HG03108 (cell line): ENCODE measurements around the gene FKBP15.
"Not testable (repeated sequence)": the region's sequence is repeated elsewhere in the genome, so short reads cannot be mapped to it uniquely, and the experiment has no call there.

Experiments used
- ATAC-seq: cut with Tn5 transposase; IDR thresholded peaks from one replicate; pipeline ENCODE4 v1.9.1; 2021; ENCODE audit warnings: moderate library complexity; ENCODE audit not compliant: unreplicated experiment

Gene FKBP15, protein sequence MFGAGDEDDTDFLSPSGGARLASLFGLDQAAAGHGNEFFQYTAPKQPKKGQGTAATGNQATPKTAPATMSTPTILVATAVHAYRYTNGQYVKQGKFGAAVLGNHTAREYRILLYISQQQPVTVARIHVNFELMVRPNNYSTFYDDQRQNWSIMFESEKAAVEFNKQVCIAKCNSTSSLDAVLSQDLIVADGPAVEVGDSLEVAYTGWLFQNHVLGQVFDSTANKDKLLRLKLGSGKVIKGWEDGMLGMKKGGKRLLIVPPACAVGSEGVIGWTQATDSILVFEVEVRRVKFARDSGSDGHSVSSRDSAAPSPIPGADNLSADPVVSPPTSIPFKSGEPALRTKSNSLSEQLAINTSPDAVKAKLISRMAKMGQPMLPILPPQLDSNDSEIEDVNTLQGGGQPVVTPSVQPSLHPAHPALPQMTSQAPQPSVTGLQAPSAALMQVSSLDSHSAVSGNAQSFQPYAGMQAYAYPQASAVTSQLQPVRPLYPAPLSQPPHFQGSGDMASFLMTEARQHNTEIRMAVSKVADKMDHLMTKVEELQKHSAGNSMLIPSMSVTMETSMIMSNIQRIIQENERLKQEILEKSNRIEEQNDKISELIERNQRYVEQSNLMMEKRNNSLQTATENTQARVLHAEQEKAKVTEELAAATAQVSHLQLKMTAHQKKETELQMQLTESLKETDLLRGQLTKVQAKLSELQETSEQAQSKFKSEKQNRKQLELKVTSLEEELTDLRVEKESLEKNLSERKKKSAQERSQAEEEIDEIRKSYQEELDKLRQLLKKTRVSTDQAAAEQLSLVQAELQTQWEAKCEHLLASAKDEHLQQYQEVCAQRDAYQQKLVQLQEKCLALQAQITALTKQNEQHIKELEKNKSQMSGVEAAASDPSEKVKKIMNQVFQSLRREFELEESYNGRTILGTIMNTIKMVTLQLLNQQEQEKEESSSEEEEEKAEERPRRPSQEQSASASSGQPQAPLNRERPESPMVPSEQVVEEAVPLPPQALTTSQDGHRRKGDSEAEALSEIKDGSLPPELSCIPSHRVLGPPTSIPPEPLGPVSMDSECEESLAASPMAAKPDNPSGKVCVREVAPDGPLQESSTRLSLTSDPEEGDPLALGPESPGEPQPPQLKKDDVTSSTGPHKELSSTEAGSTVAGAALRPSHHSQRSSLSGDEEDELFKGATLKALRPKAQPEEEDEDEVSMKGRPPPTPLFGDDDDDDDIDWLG

DNA sequence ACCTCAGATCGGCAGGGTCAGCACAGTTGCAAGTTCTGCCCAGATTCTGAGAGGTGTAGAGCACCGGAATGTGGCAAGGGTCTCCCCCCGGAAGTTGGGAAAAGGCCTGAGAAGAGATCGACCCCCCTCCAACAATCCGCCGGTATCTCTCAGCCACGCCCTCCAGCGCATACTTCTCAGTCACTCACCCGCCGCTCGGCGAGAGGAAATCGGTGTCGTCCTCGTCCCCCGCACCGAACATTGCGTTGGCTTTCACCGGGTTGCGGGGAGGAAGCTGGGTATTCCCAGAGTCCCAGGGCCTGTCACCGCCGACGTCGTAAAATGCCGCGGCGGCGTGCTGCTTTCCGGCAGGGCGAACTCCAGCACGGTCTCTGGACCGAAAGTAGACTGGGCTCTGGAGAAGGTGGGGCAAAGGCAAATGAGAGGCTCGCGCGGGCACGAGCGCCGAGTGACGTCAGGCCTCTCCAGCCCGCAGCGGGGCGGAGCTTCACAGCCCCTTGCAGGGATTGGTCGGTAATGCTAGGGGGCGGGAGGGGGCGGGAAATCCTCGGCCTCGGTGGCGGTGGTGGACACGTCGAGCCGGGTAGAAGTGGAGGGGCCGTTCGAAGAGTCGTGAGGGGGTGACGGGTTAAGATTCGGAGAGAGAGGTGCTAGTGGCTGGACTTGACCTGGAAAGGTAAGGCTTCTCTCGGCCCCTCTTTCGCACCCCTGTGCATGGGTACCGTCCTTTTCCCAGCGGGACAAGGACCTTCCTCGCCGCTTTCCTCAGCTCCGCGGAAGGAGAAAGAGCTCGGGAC is at the start of gene FKBP15, which contains the start of gene SLC31A1:
TSS of gene FKBP15 (minus strand) at position 275 of the 797 bp plus-strand sequence. CDS start at position 241, 34 bp downstream.
TSS of gene SLC31A1 (plus strand) at position 542 of the 797 bp plus-strand sequence. CDS start 34,605 bp downstream, outside the sequence.
- peak; percentile 86 for ATAC-seq

DNA sequence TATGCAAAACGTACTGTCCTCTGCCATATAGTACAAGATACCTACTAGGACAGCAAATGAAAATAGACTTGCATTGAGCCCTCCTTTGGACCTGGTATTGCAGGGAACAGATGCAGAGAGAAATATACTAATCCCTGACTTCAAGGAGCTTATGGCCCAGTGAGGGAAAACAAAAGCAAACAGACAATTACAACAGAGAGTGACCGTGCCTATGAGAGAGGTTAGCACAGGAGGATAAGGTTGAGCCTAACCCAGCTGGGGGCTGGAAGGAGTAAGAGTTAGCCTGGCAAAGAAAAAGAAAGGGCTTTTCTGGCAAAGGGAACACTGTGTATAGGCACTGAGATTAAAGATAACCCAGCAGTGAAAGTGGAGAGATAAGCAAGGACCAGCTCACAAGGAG is 48.8 kb upstream of the FKBP15 start:
- no peak for ATAC-seq

DNA sequence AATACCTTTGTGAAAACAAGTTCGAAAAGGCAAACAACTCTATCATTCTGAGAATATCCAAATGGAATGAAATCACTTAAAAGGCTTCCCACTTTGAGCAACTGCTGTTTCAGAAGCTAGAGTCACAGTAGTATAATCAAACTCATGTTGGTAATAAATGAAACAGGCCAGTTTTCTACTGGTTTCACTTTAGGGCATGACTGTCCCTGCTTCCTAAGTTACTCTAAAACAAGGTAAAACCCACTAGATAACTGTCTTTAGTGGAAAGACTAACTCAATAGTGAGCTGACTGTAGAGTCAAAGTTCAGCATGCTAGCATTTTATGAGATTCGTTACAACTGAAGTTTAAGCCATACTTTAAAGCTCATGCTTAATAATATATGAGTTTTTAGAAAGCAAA is 48.3 kb upstream of the FKBP15 start:
- no peak for ATAC-seq

DNA sequence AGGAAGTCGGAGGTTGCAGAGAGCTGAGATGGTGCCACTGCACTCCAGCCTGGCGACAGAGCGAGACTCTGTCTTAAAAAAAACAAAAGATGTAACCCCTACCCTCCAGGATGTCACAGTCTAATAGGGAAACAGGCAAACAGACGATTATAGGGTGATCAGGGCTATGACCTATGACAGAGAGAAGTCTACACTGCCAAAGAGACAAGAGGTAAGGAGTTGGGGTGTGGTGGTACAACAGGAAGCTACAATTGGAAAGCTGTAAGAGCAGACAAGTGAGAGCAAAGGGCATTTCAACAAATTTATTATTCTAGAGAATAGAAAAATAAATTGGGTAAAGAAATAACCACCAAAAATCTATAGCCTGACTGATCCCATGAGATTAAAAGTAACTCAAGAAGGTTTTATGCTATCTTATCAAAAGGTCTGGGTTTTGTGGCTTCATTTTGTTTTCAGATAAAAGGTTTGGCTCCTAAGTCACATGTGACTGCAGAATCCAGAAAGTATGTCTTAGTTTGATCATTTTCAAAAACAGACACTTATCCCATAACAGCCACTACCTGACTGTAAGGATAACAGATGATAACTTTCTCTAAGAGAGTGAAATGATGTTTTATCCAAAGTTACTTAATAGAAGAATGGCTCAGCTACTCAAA is 47.0 kb upstream of the FKBP15 start:
- no peak for ATAC-seq

DNA sequence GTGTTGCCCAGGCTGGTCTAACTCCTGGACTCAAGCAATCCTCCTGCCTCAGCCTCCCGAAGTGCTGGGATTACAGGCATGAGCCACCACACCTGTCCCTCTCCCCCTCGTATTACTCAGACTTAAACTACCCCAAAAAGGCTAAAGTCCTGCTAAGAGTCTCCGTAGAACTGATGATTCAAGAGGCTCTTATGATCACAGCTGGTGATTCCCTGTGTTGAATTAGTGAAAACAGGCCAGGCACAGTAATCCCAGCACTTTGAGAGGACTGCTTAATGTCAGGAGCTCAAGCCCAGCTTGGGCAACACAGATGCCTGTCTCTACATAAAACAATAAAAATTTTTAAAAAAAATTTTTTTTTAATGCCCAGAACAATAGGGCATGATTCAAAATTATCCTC is 45.1 kb upstream of the FKBP15 start:
- no peak for ATAC-seq

DNA sequence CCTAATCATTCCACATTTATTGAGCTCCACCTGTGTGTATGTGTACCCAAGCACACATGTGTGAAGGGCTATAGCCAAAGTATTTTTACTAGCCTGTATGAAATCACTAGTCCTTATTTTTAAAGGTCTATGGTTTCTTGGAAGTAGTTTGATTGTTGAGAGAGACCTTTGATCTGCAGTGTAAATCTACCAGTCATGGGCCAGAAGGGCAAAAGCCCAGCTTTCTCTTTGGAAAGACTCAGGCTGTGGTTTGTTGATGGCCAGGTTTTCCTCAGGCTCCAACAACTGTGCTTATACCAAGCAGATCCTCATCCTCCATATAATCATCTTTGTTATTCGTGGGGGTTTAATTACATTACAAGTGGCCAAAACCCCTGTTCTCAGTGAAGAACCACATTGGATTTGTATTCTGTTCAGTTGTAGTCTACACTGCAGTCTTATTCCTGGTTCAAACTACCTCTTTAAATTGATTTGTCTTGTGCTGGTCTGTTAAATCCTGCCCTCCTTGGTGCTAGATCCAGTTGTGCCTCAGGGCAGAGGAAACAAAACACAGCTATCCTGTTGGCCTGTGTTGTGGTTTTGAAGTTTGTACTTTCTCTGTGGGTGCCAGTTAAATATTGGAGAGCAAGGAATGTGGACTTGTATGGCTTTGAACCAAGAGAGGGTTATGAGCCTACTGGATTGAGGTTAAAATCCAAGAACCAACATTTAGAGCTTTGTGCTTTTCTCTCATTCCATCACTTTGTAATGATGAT is 41.0 kb upstream of the FKBP15 start:
- no peak for ATAC-seq

DNA sequence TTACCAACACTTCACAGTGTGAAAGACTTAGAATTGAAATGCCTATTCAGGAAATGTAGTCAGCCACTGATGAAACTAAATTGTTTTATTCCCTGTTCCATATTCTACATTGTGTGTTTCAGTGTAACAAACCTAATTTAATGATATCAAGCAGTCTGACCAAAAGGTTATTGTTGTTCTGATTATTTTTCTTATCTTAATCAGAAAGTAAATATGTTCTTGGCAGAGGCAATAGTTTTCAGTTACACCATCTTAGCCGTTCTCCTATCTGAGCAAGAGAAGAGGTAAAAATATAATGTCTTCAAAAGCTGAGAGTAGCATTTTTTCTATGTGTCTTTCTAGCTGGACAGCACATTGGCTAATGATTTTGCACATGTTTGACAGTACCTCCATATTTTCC is 37.2 kb upstream of the FKBP15 start:
- no peak for ATAC-seq

DNA sequence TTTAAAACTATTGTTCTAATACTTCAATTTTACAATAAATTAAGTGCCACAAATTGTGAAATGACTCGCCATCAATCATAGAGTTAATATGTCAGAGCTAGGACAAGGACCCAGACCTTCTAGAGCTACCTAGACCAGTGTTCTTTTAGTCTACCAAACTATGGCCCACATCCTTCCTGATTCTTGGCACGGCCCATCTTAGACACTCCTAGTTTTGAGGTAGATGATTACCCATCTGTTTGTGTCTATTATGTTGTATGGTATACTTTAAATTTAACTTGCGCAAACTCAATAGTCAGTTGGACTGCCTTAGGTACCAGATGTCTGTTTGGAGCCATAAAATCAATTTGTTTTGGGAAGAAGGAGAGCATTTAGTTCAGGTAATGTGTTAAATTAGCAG is 36.8 kb upstream of the FKBP15 start:
- no peak for ATAC-seq

DNA sequence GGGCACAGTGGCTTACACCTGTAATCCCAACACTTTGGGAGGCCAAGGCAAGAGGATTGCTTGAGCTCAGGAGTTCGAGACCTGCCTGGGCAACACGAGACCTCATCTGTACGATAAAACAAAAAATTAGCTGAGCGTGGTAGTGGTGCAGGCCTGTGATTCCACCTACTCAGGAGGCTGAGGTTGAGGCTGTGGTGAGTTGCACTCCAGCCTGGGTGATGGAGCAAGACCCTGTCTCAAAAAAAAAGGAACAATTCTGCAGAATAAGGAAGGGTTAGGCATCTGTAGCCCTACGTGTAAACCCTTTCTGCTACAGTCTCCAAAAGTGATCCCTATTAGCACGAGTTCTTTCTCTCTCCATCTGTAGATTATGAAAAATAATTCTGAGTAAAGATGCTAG is 34.4 kb upstream of the FKBP15 start:
- ATAC-seq: no peak

DNA sequence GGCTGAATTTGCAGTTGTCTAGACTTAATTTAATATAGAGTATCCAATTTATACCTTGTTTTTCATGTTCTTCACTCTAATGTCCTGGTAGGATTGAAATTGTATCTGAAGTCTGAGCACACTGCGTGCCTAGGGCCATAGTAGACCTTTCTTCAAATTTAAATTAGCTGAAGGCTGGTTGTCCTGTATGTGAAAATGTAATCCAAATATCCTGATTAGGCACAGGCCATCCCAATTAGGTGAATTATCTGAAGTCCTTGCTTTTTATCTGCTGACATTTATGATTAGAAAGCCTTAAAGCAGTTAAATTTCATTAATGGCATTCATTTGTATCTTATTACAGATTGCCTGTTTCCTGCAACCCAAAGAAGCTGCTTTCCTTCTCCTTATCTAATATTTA is 33.9 kb upstream of the FKBP15 start:
- no peak for ATAC-seq

DNA sequence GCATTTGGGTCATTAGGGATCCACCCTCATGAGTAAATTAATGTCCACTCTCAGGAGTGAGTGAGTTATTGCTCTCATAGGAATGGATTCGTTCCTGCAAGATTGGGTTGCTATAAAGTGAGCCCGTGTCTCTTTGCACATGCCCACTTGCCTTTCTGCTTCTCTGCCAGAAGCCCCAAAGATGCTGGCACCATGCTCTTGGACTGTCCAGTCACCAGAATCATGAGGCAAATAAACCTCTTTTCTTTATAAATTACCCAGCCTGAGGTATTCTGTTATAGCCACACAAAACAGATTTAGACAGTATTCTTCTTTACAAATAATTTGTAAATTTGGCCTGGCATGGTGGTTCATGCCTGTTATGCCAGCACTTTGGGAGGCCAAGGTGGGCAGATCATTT is 29.7 kb upstream of the FKBP15 start:
- no peak for ATAC-seq

DNA sequence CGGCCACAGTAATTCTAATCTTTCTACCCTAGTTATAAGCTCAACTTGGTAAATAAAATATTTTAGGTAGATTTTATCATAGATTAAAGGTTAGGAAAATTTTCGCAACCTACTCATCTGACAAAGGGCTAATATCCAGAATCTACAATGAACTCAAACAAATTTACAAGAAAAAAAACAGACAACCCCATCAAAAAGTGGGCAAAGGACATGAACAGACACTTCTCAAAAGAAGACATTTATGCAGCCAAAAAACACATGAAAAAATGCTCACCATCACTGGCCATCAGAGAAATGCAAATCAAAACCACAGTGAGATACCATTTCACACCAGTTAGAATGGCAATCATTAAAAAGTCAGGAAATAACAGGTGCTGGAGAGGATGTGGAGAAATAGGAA is 28.6 kb upstream of the FKBP15 start:
- ATAC-seq: not testable (repeated sequence)

DNA sequence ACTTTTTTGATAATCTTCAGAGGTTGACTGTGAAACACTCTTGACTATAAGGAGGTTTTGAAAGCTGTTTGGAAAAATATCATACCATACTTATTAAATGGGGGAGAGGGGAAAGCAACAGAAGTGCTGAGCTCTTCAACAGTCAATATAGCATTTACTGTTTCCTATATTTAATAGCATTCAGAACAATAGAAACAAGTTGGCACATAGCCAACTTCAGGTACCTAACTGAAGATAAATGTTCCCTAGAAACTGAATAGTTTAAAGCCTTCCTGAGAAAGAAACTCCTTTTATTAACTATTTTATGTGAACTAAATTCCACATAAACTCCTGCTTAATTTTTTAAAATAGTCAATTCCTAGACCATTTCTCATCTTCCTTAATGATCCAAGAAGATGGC is 26.6 kb upstream of the FKBP15 start:
- ATAC-seq: no peak

DNA sequence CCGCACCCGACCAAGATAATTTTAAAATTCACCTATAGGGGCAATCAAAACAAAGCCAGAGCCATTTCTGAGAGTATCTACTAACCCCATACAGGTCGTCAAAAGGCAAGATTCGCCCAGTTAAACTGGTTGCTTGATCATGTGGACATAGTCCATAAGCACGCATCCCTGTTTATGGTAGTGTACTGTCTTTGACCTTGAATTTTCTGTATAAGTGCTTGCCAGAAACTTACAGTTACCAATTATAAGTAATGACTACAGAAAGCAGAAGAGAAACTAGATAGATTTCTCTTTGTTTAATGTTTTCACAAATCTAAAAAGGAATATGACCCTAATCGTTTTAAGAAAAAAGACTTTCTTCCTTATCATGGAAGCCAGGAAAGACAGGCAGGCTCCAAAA is 25.9 kb upstream of the FKBP15 start:
- no peak for ATAC-seq

DNA sequence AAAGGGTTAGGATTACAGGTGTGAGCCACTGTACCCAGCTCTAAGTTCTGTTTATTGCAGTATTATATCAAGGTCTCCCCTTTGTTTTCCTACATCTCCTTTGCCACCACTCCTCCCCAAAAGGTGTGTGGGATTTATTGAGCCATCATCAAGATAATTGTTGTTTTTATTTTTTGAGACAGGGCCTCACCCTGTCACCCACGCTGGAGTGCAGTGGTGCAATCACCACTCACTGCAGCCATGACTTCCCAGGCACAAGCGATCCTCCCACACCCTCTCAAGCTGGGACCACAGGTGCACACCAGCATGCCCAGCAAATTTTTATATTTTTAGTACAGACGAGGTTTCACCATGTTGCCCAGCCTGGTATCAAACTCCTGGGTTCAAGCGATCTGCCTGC is 24.8 kb upstream of the FKBP15 start:
- ATAC-seq: no peak

DNA sequence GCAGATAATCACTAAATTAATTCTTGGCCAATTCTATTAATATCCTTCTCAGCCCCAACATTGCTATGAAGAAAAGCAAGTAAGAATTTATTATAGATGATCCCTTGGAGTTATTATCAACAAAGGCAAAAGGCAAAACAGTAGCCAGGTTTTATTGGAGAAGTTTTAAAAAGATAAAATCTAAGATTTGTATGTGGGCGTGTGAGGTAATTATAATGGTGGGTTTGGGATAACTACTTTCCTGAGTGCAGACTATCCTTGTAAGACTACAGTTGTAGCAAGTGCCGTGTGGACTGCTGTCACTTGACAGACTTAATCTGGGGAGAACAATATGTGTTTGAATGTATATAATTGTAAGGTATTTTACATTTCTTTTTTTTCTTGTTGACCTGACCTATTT is 23.5 kb upstream of the FKBP15 start:
- ATAC-seq: no peak

DNA sequence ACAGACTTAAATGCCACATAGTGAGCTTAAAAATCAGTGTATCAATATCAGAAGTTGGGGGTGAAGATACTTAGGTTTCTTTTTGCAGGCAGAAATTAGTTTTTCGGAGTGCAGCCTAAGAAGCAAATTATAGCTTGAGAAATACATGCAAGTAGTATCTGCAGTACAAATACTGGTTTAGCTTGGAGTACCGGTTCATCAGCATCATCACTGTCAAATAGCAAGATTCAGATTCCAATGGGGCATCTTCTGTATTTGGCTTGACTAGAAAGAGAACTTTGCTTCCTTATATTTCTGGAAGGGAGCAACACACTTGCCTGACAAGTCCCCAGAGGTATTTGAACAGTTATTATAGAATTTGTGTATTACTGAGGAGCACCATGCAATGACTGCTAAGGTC is 20.1 kb upstream of the FKBP15 start:
- ATAC-seq: no peak

DNA sequence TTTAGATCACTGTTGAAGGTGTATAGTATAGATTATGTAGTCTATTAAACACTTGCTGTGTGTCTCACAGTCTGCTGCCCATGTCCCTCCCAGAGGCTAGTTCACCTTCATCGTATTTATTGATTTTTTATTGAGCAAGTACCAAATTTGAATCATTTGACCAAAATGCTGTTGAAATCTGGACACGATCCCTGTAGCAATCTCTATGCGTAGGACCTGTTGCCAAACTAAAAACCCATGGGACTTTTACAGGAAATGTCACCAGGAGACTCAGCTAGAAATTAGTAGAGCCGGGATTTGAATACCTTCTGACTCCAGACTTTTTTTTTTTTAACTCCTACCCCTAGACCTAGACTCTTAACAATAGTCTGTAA is 17.8 kb upstream of the FKBP15 start:
- ATAC-seq: no peak

DNA sequence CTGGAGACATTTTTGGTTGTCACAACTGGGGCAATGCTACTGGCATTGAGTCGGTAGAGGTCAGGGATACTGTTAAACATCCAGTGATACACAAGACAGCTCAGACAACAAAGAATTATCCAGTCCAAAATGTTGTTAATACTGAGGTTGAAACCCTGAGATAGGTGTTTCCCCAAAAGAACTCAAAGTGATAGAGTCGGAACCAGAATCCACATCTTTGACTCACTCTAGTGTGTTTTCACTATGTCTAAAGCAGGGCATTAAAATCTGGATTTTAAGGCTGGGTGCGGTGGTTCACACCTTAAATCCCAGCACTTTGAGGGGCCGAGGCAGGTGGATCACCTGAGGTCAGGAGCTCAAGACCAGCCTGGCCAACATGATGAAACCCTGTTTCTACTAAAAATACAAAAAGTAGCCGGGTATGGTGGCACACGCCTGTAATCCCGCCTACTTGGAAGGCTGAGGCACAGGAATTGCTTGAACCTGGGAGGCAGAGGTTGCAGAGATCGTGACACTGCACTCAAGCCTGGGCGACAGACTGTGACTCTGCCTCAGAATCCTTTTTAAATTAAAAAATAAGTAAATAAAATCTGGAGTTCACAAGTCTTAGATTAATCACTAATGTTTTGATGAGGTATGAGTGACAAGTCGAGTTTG is 17.3 kb upstream of the FKBP15 start:
- no peak for ATAC-seq
